Activated CD4-positive, alpha-beta T cell treated with anti-CD3 and anti-CD28 coated beads, Interleukin-2, amount 10 ng/mL, durations not matched to agents 24 days and 14 days (primary cell): Measurements from ENCODE around the gene PLEKHN1. TPM values are rescaled to one million over a fixed set of nuclear protein-coding genes. Genes with fewer than 3 reads are reported as not detected.
"Not testable (repeated sequence)": the region's sequence is repeated elsewhere in the genome, so short reads cannot be mapped to it uniquely, and the experiment has no call there.

Experiments
- DNase-seq: peaks from one replicate; pipeline ENCODE4 v3.0.0; 2022
- H3K27ac Mint-ChIP-seq: one replicate; pipeline ENCODE4 v1.8.0; 2022; ENCODE audit warnings: mild to moderate bottlenecking, mixed read lengths
- H3K27me3 Mint-ChIP-seq: one replicate; pipeline ENCODE4 v1.8.0; 2022; ENCODE audit warnings: mixed read lengths
- H3K36me3 Mint-ChIP-seq: one replicate; pipeline ENCODE4 v1.8.0; 2022; ENCODE audit warnings: low read depth, mild to moderate bottlenecking, mixed read lengths
- H3K4me1 Mint-ChIP-seq: one replicate; pipeline ENCODE4 v1.8.0; 2021; ENCODE audit warnings: mixed read lengths
- H3K4me3 Mint-ChIP-seq: one replicate; pipeline ENCODE4 v1.8.0; 2022; ENCODE audit warnings: mild to moderate bottlenecking, moderate library complexity, mixed read lengths
- H3K9me3 Mint-ChIP-seq: one replicate; pipeline ENCODE4 v1.8.0; 2021; ENCODE audit warnings: mixed read lengths
- intact Hi-C: fragments of 100-400 bp; cut with micrococcal nuclease; formaldehyde crosslinking; loops from one replicate; pipeline ENCODE4 v1.15.1; 2023
- total RNA-seq: library from RNA; stranded (reverse); gene quantifications from 2 replicates; pipeline ENCODE4 v1.2.3, GENCODE V29; 2022

Gene PLEKHN1
- total RNA-seq, 1 donor from 2014 or later: 2.8 TPM

DNA sequence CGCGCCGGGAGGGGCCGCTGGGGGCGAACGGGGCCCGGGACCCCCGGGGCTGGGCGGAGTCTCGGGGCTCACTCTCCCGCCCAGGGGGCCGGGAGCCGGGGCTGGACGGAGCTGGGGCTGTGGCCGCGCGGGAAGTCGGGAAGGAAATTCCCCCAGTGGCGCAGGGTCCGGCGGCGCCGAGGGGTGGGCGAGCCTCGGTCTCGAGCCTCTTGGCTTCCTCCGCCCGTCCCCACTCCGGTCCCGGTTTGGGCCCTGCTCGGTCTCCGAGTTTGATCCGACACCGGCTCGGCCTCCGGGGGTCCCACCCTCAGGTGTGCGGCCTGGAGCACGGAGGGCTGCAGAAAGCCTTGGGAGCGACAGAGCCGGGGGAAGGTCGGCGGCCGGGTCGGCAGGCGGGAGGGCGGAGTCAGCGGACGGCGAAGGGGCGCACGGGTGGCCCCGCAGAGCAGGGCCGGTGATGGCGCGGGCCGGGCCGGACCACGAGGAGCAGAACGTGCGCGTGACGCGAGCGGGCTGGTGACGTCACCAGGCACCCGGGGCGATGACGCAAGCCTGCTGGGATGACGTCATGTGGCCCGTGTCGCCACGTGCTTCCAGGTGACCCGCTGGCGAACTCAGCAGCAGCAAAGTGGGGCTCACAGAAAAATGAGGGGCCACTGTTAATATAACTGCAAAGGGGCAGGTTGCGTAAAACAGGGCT is 34.2 kb downstream of the PLEKHN1 start:
- intact Hi-C loops: loop anchor here (5.0 kb wide), 1 partner anchor 62 kb away; no protein-coding TSS in a partner anchor
- DNase-seq: peak; percentile 91
- H3K27me3 Mint-ChIP-seq: peaks cover 36% of the 10 kb centered on the region
- peak overlapping the region; percentile 89 for H3K27ac Mint-ChIP-seq
- H3K4me3 Mint-ChIP-seq: peak overlapping the region; percentile 66
- H3K4me1 Mint-ChIP-seq: peaks cover 14% of the 10 kb centered on the region
- H3K9me3 Mint-ChIP-seq: no peaks in the 10 kb centered on the region
- H3K36me3 Mint-ChIP-seq: no peaks in the 10 kb centered on the region

DNA sequence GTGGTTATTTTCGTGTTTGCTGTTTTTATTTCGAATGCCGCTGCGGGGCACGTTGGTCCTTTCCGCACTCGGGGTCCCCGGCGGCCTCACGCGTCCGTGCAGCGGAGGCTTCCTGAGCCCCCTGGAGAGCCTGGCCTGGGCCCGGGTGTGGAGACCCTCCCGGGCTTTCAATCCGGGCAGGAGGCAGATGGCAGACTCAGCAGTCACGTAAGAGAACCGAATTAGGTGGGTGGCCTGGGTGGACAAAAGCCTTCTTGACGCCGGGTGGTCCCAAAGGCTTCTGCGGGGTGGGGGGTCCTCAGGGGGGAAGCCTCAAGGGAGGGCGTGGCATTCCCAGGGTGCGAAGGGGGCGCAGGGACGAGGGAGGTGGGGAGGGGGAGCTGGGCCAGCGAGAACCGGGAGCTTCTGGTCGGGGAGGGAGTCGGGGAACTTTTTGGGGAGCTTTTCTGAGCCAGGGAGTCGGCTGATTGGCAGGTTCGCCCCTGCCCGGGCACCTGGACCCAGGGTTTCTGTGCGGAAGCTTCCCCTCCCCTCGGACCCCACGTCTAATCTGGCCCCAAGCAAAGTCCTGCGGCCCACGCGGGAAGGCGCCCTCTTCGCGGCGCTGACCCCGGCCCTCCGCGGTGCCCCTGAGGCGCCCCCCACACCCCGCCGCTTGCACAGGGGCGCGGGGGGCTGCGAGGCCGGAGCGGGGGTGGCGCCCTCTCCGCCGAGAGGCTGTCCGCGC is 34.9 kb downstream of the PLEKHN1 start:
- DNase-seq: no peak
- intact Hi-C loops: loop anchor here (5.0 kb wide), 1 partner anchor 61 kb away; no protein-coding TSS in a partner anchor
- Mint-ChIP-seq H3K4me1 (peaks cover 12% of the 10 kb centered on the region), H3K27ac (no peak overlapping the region), H3K36me3 (no peaks in the 10 kb centered on the region), H3K4me3 (peak overlapping the region; percentile 66), H3K27me3 (peaks cover 32% of the 10 kb centered on the region), H3K9me3 (no peaks in the 10 kb centered on the region)

DNA sequence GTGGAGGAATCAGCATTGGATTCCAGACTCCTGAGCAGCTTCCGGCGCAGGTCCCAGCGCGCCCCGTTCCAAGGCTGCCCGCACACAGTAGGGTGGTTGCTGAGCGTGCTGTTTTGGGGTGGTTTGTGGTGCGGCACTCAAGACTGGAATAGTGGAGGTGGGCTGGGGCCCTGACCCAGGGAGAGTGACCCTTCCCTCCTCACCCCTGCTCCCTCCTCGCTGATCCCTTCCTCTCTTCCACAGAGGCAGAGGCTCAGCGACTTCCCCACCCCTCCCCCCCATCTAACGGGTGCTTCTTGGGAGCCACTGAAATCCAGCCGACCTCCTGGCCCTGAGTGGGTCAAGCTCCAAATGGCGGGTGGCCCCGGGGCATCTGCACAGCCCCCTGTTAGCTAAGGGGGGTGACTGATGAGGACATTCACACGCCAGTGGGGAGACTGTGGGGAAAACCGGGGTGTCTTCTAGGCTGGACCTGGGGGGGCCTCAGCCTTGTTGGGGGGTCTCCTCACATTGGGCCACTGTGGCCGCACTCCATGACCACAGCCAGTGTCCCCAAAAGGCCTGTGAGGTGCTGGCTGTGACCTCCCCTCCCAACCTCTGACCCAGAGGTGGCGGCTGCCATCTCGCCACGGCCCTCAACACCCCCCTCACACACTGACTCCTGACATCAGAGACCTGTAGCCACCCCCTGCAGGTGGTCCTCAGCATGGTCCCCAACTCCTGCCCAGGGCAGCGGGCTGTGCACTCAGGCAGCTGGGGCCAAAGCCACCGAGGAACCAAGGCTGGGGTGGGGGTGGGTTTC is 37.5 kb downstream of the PLEKHN1 start:
- intact Hi-C loops: loop anchor here (5.0 kb wide), 1 partner anchor 58 kb away; no protein-coding TSS in a partner anchor
- Mint-ChIP-seq H3K27me3 (peaks cover 30% of the 10 kb centered on the region), H3K27ac (no peak overlapping the region)

DNA sequence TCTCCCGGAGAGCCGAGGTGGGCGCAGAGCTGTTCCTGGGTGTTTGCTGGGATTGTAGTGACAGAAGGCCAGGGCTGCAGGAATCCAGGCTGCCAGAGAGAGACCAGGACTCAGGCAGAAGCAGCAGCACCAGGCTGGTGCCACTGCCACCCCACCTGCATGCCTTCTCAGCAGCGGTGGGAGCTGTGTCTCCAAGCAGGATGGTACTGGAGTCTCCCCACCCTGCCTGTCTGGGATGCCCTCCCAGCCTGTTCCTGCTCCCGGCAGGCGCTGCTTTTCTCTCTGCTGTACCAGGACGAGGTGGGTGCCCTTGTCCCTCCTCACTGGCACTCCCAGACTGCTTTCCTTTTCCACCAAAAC is 38.1 kb downstream of the PLEKHN1 start:
- H3K27ac Mint-ChIP-seq: no peak overlapping the region
- peak overlapping the region; percentile 60 for H3K4me3 Mint-ChIP-seq
- no peak for DNase-seq
- peaks cover 12% of the 10 kb centered on the region for H3K4me1 Mint-ChIP-seq
- intact Hi-C loops: loop anchor here (5.0 kb wide), 1 partner anchor 58 kb away; no protein-coding TSS in a partner anchor
- H3K27me3 Mint-ChIP-seq: peaks cover 31% of the 10 kb centered on the region
- H3K36me3 Mint-ChIP-seq: no peaks in the 10 kb centered on the region
- no peaks in the 10 kb centered on the region for H3K9me3 Mint-ChIP-seq

More for the DNA sequence above, 37.5 kb downstream of the PLEKHN1 start:
- Mint-ChIP-seq H3K9me3 (no peaks in the 10 kb centered on the region), H3K36me3 (no peaks in the 10 kb centered on the region), H3K4me1 (peaks cover 12% of the 10 kb centered on the region), H3K4me3 (no peak overlapping the region)
- no peak for DNase-seq

DNA sequence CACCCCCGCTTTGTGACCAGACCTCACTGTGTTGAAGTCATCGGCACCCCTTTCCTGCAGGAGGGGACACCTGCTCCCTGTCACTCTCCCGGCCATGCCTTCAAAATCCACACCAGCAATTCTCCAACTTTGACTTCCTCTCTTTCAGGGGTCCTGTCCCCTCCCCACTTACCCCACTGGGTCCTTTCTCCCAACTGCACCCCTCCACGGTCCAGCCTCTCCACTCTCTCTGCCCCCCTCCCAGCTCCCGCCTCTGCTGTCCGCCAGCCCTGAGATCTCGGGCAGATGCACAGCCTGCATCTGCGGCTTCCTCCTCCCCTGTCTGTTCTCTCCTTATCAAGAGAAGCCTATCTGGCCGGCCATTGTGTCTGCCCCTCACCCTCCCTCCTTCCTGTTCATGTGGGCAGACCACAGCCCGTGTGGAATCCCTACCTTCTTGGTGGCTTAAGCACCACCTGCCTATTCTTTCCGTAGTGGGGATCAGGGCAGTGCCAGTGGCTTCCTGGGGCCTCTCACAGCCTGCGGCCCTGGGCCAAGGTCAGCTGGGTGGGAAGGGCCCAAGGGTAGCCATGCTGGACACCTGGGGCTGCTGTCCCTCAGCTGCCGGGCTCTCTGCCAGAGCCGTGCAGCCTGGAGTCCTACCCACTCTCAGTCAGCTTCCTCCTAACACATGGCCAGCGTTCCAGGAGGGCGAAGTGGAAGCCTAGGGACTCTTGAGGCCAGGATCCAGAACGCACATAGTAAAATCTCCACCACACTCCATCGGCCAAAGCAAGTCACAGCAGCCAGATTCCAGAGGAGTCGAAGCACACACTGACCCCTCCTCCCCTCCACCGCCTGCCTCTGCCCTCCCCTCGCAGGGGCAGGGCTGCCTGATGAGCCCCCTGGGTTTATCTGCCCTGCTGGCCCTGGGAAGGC is 38.8 kb downstream of the PLEKHN1 start:
- H3K9me3 Mint-ChIP-seq: no peaks in the 10 kb centered on the region
- peak overlapping the region; percentile 60 for H3K4me3 Mint-ChIP-seq
- peak; percentile 76 for DNase-seq
- H3K36me3 Mint-ChIP-seq: no peaks in the 10 kb centered on the region
- peaks cover 31% of the 10 kb centered on the region for H3K27me3 Mint-ChIP-seq
- H3K27ac Mint-ChIP-seq: no peak overlapping the region
- H3K4me1 Mint-ChIP-seq: peaks cover 12% of the 10 kb centered on the region
- intact Hi-C loops: loop anchor here (5.0 kb wide), 1 partner anchor 57 kb away; no protein-coding TSS in a partner anchor

DNA sequence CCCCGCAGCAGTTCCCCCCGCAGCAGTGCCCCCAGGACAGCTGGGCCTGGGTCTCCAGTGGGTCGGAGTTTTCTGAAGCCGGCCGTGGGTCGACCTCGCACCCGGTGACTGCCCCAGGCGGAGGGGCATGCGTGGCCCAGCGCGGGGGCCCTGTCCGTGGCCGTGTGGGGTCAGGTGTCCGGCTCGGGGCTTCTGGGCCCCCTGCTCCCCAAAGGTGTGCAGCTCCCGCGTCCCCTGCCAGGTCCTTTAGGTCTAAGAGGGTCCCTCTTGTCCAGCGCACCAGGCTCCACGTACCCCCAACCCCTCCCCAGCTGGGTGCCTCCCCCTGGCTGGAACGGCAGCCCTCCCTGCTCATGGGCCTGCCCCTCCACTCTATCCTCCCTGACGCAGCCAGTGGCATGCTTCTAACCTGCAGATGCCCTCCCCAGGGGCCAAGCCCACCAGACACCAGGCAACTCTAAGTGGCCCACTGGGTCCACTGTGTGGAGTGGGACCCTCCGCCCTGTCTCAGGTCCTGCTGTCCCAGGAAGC is 39.6 kb downstream of the PLEKHN1 start:
- no peak for DNase-seq
- intact Hi-C loops: no loop called here
- no peak overlapping the region for H3K27ac Mint-ChIP-seq
- H3K4me1 Mint-ChIP-seq: peaks cover 10% of the 10 kb centered on the region
- no peaks in the 10 kb centered on the region for H3K36me3 Mint-ChIP-seq
- H3K27me3 Mint-ChIP-seq: peaks cover 29% of the 10 kb centered on the region
- H3K9me3 Mint-ChIP-seq: no peaks in the 10 kb centered on the region
- H3K4me3 Mint-ChIP-seq: no peak overlapping the region

DNA sequence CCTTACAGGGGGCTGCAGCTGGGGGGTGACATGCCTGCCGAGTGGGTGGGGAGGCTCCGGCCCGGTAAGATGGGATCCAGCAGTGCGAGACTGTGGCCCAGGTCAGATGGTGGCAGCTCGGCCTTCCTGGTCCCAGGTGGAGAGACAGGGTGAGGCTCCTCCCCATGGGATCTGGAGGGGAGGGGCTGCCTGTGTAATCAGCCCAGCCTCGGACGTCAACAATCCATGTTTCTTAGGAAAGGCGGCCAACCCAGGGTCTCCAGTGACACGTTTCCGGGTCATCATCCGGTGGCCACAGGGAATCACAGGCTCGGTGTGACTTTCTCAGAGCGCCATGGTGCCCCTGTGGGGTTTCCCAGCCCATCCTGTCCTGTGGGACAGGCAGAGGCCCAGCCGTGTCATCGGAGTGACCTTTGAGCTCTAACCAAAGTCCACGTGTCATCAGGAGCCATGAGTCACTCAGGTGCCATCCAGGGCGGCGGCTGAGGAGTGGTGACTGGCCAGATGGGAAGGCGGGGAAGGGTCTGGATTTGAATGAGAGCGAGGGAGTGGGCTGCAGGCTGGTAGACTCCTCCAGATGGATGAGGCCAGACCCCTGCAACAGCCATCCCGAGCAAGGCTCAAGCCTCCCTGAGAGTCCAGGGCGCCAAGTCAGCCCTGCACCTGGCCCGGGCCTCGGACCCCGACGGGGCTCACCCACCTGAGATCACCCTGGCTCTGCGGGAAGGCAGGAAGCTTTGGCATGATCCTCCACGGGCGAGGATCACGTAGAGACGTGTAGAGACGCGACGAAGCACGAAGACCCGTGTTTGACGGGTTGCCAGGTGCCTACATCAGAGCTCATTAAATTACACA is 40.2 kb downstream of the PLEKHN1 start:
- Mint-ChIP-seq H3K9me3 (no peaks in the 10 kb centered on the region), H3K36me3 (no peaks in the 10 kb centered on the region), H3K27me3 (peaks cover 29% of the 10 kb centered on the region), H3K27ac (no peak overlapping the region), H3K4me1 (peaks cover 9% of the 10 kb centered on the region), H3K4me3 (no peak overlapping the region)
- intact Hi-C loops: no loop called here
- DNase-seq: no peak

DNA sequence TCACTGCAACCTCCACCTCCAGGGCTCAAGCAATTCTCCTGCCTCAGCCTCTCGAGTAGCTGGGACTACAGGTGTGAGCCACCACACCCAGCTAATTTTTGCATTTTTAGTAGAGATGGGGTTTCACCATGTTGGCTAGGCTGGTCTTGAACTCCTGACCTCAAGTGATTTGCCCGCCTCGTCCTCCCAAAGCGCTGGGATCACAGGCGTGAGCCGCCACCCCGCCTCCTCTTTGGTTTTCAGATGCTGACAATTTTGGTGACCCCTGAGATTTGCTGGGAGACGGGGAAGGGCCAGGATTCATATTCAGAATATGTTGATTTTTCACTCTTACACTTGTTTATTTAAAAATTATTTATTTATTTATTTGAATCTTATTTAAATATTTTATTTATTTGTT is 43.8 kb downstream of the PLEKHN1 start:
- not testable (repeated sequence) for H3K27ac Mint-ChIP-seq, DNase-seq, H3K9me3 Mint-ChIP-seq, H3K4me3 Mint-ChIP-seq, H3K36me3 Mint-ChIP-seq
- intact Hi-C loops: loop anchor here (10.0 kb wide), 1 partner anchor 205 kb away; the partner anchor contains the start of gene TNFRSF4
- H3K27me3 Mint-ChIP-seq: peaks cover 10% of the 10 kb centered on the region
- H3K4me1 Mint-ChIP-seq: peaks cover 22% of the 10 kb centered on the region

DNA sequence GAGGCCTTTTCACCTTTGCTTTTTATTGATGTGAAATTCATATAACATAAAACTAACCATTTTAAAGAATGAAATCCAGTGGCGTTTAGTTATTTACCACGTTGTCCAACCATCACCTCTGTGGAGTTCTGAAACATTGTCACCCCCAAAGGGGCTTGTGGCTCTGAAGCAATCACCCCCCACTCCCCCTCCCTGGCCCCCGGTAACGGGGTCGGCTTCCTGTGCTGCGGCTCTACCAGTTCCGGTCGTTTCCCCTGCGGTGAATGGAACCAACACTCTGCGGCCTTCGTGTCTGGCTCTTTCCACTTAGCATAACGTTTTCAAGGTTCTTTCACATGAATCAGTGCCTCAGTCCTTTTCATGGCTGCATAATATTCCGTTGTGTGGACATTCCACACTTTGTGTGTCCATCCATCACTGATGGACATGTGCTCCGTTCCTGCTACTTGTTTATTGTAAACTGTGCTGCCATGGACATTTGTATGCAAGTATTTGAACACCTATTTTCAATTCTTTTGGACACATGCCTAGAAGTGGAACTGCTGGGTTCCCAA is 45.2 kb downstream of the PLEKHN1 start:
- peaks cover 3% of the 10 kb centered on the region for H3K36me3 Mint-ChIP-seq
- H3K9me3 Mint-ChIP-seq: no peaks in the 10 kb centered on the region
- intact Hi-C loops: loop anchor here (10.0 kb wide), 1 partner anchor 203 kb away; the partner anchor contains the start of gene TNFRSF4
- peaks cover 21% of the 10 kb centered on the region for H3K4me1 Mint-ChIP-seq
- no peak for DNase-seq
- no peak overlapping the region for H3K4me3 Mint-ChIP-seq
- H3K27ac Mint-ChIP-seq: no peak overlapping the region
- H3K27me3 Mint-ChIP-seq: peaks cover 8% of the 10 kb centered on the region

DNA sequence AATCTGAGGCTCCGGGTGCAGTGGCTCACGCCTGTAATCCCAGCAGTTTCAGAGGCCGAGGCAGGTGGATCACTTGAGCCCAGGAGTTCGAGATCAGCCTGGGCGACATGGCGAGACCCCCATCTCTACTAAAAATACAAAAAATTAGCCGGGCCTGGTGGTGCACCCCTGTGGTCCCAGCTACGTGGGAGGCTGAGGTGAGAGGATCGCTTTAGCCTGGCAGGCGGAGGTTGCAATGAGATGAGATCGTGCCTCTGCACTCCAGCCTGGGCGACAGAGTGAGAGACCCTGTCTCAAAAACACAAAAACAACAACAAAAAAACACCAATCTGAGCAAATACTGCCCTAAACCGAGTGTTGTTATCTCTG is 46.4 kb downstream of the PLEKHN1 start:
- H3K9me3 Mint-ChIP-seq, DNase-seq, H3K36me3 Mint-ChIP-seq, H3K27me3 Mint-ChIP-seq: not testable (repeated sequence)
- intact Hi-C loops: loop anchor here (10.0 kb wide), 1 partner anchor 202 kb away; the partner anchor contains the start of gene TNFRSF4
- peaks cover 28% of the 10 kb centered on the region for H3K4me1 Mint-ChIP-seq
- H3K27ac Mint-ChIP-seq: peak overlapping the region; percentile 97
- peak overlapping the region; percentile 86 for H3K4me3 Mint-ChIP-seq

DNA sequence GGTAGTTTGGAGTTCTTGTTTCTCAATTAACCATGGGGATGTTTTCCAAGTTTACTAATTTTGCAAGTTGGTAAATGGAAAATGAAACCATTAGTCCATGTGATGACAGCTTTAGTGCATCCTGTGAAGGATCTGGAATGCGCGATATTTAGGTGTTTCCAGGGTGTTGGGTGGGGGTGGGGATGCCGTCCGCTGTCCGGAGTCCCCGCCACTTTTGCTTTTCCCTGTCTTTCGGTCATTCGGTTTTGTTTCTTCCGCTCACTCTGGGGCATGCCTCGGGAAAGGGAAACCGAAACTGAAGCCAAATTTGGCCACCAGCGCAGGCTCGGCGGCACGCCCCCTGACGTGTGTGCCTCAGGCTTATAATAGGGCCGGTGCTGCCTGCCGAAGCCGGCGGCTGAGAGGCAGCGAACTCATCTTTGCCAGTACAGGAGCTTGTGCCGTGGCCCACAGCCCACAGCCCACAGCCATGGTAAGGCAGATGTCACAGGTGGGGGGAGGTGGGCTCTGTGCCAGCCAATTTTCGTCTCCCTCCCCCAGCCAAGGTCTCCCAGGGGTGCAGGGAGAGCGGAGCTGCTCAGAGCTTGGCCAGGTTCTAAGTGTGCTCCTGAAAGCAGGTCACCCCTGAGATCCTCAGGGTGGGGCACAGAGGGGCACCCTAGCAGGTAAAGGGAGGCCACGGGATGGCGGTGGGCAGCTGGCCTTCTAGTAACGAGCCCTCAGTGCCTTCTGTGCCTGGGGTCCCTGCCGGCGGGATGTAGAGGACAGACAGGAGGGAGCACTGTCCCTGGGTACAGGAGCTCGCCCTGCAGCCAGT is 47.0 kb downstream of the PLEKHN1 start, which contains the start of gene ISG15:
ISG15 (plus strand) TSS at position 393 of the 817 bp plus-strand sequence; CDS start at position 470, 77 bp downstream.
- Mint-ChIP-seq H3K4me3 (peak within 1 kb of the TSS; percentile 86), H3K4me1 (peaks cover 28% of the 10 kb centered on the region), H3K27ac (peak within 1 kb of the TSS; percentile 97), H3K9me3 (no peaks in the 10 kb centered on the region), H3K27me3 (peaks cover 2% of the 10 kb centered on the region), H3K36me3 (peaks cover 6% of the 10 kb centered on the region)
- DNase-seq: peak; percentile 98
- intact Hi-C loops: loop anchor here (10.0 kb wide), 1 partner anchor 201 kb away; the partner anchor contains the start of gene TNFRSF4
